ENCODE results near the gene PRR19. TPM values are rescaled to one million over a fixed set of nuclear protein-coding genes. Genes with fewer than 3 reads are reported as not detected.
A peak's percentile ranks its signal among the peaks of the same experiment; 100 is the strongest.

Gene PRR19
- total RNA-seq = under 1 TPM in 3 of 4 donors, not detected in 1; 0.23 to 0.30 (median 0.29) TPM

- TF ChIP-seq POLR2A (IDR thresholded peaks at IDR 0.05) = no peak
- TF ChIP-seq CTCF (IDR thresholded peaks at IDR 0.05) = no peak
- WGBS, 2 donors = 4 to 12% methylated on average over 9 to 21 of the region's 21 CpGs
- peak within 1 kb of the TSS; percentile 36 for H3K4me3 ChIP-seq (ENCODE audit: low read depth, poor library complexity, severe bottlenecking)
- intact Hi-C loops (cut with DNase I; ENCODE audit: low total_unique reads) = no loop called here
- no peak for DNase-seq (ENCODE audit: low spot score in 2 of 2)
Measured at GRCh38 chr19:42301646-42302203, at the start of gene PRR19. PRR19 (plus strand) TSS chr19:42302132; CDS start chr19:42309585, 7,453 bp downstream.

GRCh38 chr19:42252365-42253244, 49.3 kb upstream of the PRR19 start:
- WGBS, 2 donors = 0 to 5% methylated on average over 26 to 27 of the region's 27 CpGs
- intact Hi-C loops (cut with DNase I; ENCODE audit: low total_unique reads) = no loop called here
- no peak for TF ChIP-seq CTCF (IDR thresholded peaks at IDR 0.05)
- TF ChIP-seq POLR2A (IDR thresholded peaks at IDR 0.05) = no peak
- peak; percentile 45 to 92 for DNase-seq (ENCODE audit: low spot score in 2 of 2)
- peak overlapping the region; percentile 66 for H3K4me3 ChIP-seq (ENCODE audit: low read depth, poor library complexity, severe bottlenecking)

GRCh38 chr19:42253245-42254088, 48.5 kb upstream of the PRR19 start:
- H3K4me3 ChIP-seq (ENCODE audit: low read depth, poor library complexity, severe bottlenecking) = peak overlapping the region; percentile 96
- peak; percentile 69 to 95 for DNase-seq (ENCODE audit: low spot score in 2 of 2)
- WGBS, 2 donors = 1 to 2% methylated on average over 24 to 28 of the region's 71 CpGs
- no peak for TF ChIP-seq CTCF (IDR thresholded peaks at IDR 0.05)
- no peak for TF ChIP-seq POLR2A (IDR thresholded peaks at IDR 0.05)
- intact Hi-C loops (cut with DNase I; ENCODE audit: low total_unique reads) = no loop called here

- intact Hi-C loops (cut with DNase I; ENCODE audit: low total_unique reads) = no loop called here
- 1 to 3% methylated on average over 15 to 56 of the region's 70 CpGs for WGBS, 2 donors
- DNase-seq (ENCODE audit: low spot score in 2 of 2) = peak; percentile 76 to 95
- peak overlapping the region; percentile 96 for H3K4me3 ChIP-seq (ENCODE audit: low read depth, poor library complexity, severe bottlenecking)
- TF ChIP-seq POLR2A (IDR thresholded peaks at IDR 0.05) (no peak), CTCF (IDR thresholded peaks at IDR 0.05) (no peak)
Measured at GRCh38 chr19:42254089-42254849, 47.7 kb upstream of the PRR19 start.
